ENCODE measurements around the gene SLIT3.

The SLIT3 gene

GRCh38 chr5:169270827-169271226 lies 30.1 kb downstream of the SLIT3 start:
- no peak for DNase-seq

GRCh38 chr5:169268019-169268418 lies 32.9 kb downstream of the SLIT3 start:
- DNase-seq, result no peak

- DNase-seq, result no peak
Observed at GRCh38 chr5:169265888-169266287, 35.1 kb downstream of the SLIT3 start.

- no peak for DNase-seq
Observed at GRCh38 chr5:169263591-169263990, 37.3 kb downstream of the SLIT3 start.

GRCh38 chr5:169260896-169261569 lies 39.9 kb downstream of the SLIT3 start:
- DNase-seq, result no peak

GRCh38 chr5:169258372-169259000 lies 42.5 kb downstream of the SLIT3 start:
- DNase-seq, result no peak

GRCh38 chr5:169256191-169256590 lies 44.7 kb downstream of the SLIT3 start:
- DNase-seq, result no peak

- no peak for DNase-seq
Observed at GRCh38 chr5:169253071-169253470, 47.9 kb downstream of the SLIT3 start.

GRCh38 chr5:169251333-169252084 lies 49.4 kb downstream of the SLIT3 start:
- no peak for DNase-seq

GRCh38 chr5:169250887-169251286 lies 50.1 kb downstream of the SLIT3 start:
- DNase-seq, result no peak

- DNase-seq, result no peak
Observed at GRCh38 chr5:169248996-169249395, 51.9 kb downstream of the SLIT3 start.

- DNase-seq, result no peak
Observed at GRCh38 chr5:169248550-169248949, 52.4 kb downstream of the SLIT3 start.

GRCh38 chr5:169244812-169245211 lies 56.1 kb downstream of the SLIT3 start:
- DNase-seq, result peak in 2 of 56 donors; percentile 12 to 13

- peak in 14 of 56 donors; percentile 6 to 41 (median 18) for DNase-seq
Observed at GRCh38 chr5:169243651-169244422, 57.1 kb downstream of the SLIT3 start.

GRCh38 chr5:169242849-169243186 lies 58.1 kb downstream of the SLIT3 start:
- no peak for DNase-seq

GRCh38 chr5:169242175-169242848 lies 58.6 kb downstream of the SLIT3 start:
- DNase-seq, result no peak

GRCh38 chr5:169229342-169229892 lies 71.5 kb downstream of the SLIT3 start:
- DNase-seq, result no peak

- DNase-seq, result no peak
Observed at GRCh38 chr5:169226895-169227294, 74.0 kb downstream of the SLIT3 start.

GRCh38 chr5:169225830-169226356 lies 75.0 kb downstream of the SLIT3 start:
- no peak for DNase-seq

- peak in 1 of 56 donors; percentile 11 for DNase-seq
Observed at GRCh38 chr5:169223595-169223953, 77.4 kb downstream of the SLIT3 start.

Measured in amygdala (tissue), 56 donors.